ENCODE data around the gene ZNF430. TPM values are rescaled to one million over a fixed set of nuclear protein-coding genes. Genes with fewer than 3 reads are reported as not detected.
"Not testable (repeated sequence)": the region's sequence is repeated elsewhere in the genome, so short reads cannot be mapped to it uniquely, and the experiment has no call there.

Gene ZNF430
- polyA plus RNA-seq (ENCODE audit: insufficient read length in 3 of 3) = 10 to 100 TPM; 10.6 to 12.2 (median 12.0) TPM

DNA sequence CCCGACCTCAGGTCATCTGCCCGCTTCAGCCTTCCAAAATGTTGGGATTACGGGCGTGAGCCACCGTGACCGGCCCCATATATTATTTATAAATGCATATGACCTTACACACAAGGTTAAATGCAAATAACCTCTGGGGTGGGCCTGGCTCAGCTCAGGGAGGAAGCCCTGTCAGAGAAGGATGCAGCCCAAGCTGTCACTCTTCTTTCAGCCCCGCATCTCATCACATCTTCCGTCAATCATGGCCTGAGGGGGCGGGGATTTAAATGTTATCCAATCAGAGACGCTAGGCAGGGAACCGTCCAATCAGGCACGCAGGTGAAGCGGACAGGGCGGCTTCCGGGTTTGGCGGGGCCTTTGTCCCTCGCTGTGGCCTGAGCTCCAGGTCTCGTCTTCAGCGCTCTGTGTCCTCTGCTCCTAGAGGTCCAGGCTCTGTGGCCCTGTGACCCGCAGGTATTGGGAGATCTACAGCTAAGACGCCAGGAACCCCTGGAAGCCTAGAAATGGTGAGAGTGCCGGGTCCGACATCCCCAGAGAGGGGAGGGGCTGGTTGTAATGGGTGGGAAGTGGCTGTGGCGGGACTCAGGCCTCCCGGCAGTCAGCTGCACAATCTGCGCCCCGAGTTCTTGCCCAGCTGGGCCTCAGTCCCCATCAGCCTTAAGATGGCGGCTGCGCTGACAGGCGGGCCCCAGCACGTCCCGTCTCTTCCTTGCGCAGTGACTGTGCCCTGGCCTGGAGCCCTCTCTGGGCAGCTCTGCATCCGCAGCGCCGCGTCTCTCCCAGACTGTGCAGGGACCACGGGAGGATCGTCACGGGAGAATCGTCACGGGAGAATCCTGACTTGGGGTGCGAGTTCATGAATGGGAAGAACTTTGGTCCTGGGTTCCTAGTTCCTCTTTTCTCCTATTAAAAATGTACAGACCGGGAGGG is at the start of gene ZNF430:
TSS of gene ZNF430 (plus strand) at position 360 of the 930 bp plus-strand sequence. CDS start at position 504, 144 bp downstream.
- DNase-seq (ENCODE audit: low read depth in 3 of 3, low spot score in 2 of 3) = peak; percentile 89 to 94 (median 93)

- DNase-seq (ENCODE audit: low read depth in 3 of 3, low spot score in 2 of 3) = not testable (repeated sequence)
Observed at GRCh38 chr19:20992788-20993187, 27.7 kb upstream of the ZNF430 start.

DNA sequence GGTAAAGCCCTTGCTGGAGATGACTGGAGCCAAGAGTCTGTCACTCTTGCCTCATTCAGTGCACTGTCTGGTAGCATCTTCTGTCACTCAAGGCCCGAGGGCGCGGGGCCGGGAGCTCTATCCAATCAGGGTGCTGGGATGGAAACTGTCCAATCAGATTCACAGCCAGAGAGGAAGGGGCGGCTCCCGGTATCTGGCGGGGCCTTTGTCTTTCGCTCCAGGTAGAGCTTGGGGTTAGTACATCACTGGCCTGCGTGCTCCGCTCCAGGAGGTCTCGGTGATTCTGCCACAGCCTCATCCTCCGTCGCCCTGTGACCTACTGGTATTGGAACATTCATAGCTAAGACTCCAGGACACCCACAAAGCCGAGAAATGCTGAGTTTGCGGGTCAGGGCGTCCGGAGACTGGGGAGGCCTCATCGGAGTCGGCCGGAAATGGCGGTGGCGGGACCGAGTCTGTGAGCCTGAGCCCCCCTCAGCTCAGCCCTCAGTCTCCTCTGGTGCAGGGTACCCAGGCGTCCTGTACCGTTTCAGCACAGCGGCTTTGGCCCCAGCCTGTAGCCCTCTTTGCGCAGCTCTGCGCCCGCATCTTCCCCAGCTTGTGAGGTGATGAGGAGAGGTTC is 20.6 kb upstream of the ZNF430 start:
- peak; percentile 80 to 91 (median 85) for DNase-seq (ENCODE audit: low read depth in 3 of 3, low spot score in 2 of 3)

DNA sequence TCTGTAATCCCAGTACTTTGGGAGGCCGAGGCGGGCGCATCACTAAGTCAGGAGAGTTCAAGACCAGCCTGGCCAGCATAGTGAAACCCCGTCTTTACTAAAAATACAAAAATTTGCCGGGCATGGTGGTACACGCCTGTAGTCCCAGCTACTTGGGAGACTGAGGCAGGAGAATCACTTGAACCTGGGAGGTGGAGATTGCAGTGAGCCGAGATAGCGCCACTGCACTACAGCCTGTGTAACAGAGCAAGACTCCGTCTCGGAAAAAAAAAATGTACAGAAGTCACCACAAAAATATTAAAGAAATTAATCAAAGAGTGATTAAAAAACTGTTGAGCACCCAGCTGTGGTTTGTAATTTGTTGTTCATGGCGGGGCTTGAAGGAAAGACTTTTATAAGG is 781 bp downstream of the ZNF430 start:
- DNase-seq (ENCODE audit: low read depth in 3 of 3, low spot score in 2 of 3) = not testable (repeated sequence)

DNA sequence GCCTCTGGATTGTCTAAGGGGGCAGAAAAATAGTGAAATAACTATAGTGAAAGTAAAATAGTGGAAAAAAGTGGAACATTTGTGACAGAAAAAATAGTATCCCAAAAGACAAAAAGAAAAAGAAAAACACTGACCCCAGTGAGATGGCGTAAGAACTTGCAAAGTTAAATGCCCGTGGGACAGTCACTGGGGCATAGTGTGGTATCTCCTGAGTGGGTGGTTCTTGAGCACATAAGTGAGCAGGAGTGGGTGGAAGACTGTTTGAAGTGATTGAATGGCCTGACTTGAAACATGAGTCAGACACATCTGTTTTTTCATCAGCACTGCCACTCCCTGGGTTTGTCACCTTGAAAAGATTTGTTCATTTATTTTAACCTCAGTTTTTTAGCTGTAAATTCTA is 2.5 kb downstream of the ZNF430 start:
- DNase-seq (ENCODE audit: low read depth in 3 of 3, low spot score in 2 of 3) = no peak

DNA sequence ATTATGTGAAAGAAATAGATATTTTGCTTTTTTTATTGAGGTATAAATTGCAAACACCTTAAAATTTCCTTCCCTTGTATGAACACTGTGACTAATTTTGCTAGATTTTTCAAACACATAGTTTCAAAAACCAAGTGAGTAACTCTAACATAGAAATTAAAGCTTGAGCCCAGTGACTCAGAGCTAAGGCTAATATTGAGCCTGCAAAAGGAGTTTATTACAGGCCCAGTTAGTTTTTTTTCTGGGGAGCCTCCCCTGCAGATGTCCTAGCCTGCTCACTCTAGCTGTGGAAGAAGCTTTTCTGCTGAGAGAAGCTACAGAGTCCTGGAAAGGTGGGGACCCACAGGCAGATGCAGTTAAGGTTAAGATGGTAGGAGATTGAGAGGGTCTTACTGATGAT is 3.4 kb downstream of the ZNF430 start:
- DNase-seq (ENCODE audit: low read depth in 3 of 3, low spot score in 2 of 3) = no peak

- no peak for DNase-seq (ENCODE audit: low read depth in 3 of 3, low spot score in 2 of 3)
Observed at GRCh38 chr19:21028969-21029268, 8.5 kb downstream of the ZNF430 start.

- no peak for DNase-seq (ENCODE audit: low read depth in 3 of 3, low spot score in 2 of 3)
Observed at GRCh38 chr19:21045028-21045427, 24.6 kb downstream of the ZNF430 start.

DNA sequence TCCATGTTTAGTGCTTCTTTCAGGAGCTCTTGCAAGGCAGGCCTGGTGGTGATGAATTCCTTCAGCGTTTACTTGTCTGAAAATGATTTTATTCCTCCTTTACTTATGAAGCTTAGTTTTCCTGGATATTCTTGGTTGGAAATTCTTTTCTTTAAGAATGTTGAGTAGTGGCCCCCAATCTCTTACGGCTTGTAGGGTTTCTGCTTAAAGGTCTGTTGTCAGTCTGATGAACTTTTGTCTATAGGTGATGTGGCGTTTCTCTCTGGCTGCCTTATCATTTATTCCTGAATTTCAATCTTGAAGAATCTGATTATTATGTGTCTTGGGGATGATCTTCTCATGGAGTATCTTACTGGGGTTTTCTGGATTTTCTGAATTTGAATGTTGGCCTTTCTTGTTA is 26.0 kb downstream of the ZNF430 start:
- DNase-seq (ENCODE audit: low read depth in 3 of 3, low spot score in 2 of 3) = no peak

GRCh38 chr19:21047716-21048115 is 27.3 kb downstream of the ZNF430 start:
- DNase-seq (ENCODE audit: low read depth in 3 of 3, low spot score in 2 of 3) = no peak

DNA sequence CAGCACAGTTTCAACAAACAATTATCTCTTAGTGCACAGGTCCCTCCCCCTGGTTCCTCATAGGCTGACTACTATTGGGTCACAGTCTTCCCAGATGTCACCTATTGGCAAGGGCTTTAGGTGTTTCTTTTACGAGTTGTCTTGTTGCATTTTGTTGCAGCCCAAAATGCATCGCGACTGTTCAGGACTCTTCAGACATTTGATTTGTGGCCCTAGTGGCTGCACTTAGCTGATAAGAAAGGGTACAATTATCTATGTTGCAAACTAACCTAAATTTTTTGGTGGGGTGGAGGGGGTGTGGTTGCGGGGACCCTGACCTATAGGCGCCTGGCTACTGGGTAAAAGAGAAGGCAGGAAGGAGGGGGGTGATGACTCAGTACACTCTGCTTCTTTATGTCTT is 32.4 kb downstream of the ZNF430 start:
- DNase-seq (ENCODE audit: low read depth in 3 of 3, low spot score in 2 of 3) = no peak

GRCh38 chr19:21065336-21065735 is 44.9 kb downstream of the ZNF430 start:
- DNase-seq (ENCODE audit: low read depth in 3 of 3, low spot score in 2 of 3) = no peak

- DNase-seq (ENCODE audit: low read depth in 3 of 3, low spot score in 2 of 3) = peak; percentile 41 to 83 (median 80)
Observed at GRCh38 chr19:21082011-21082975, 61.8 kb downstream of the ZNF430 start, which contains the start of gene ZNF714. TSS of gene ZNF714 (plus strand) at chr19:21082203. CDS start at chr19:21098269, 16,066 bp downstream.

- DNase-seq (ENCODE audit: low read depth in 3 of 3, low spot score in 2 of 3) = no peak
Observed at GRCh38 chr19:21084343-21084742, 63.9 kb downstream of the ZNF430 start.

DNA sequence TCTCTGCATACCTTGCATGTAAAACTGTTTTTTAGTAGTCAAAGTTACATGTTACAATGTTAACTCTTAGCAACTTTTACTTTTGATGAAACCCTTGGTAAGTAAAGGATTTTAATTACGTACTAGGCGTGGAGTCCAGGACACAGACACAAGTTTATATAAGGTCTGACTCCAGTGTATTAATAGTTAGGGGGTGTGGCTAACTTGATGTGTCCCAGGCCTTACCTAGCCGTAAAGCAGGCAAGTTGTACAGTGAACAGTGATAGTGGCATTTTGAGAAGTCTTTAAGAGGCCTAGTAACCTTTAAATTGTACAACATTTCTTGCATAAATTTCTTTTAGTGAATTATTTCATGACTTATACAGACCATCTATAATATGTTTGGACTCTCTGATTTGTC is 67.4 kb downstream of the ZNF430 start:
- no peak for DNase-seq (ENCODE audit: low read depth in 3 of 3, low spot score in 2 of 3)

- DNase-seq (ENCODE audit: low read depth in 3 of 3, low spot score in 2 of 3) = no peak
Observed at GRCh38 chr19:21092109-21092508, 71.7 kb downstream of the ZNF430 start.

GRCh38 chr19:21094347-21095025 is 74.0 kb downstream of the ZNF430 start:
- DNase-seq (ENCODE audit: low read depth in 3 of 3, low spot score in 2 of 3) = no peak

DNA sequence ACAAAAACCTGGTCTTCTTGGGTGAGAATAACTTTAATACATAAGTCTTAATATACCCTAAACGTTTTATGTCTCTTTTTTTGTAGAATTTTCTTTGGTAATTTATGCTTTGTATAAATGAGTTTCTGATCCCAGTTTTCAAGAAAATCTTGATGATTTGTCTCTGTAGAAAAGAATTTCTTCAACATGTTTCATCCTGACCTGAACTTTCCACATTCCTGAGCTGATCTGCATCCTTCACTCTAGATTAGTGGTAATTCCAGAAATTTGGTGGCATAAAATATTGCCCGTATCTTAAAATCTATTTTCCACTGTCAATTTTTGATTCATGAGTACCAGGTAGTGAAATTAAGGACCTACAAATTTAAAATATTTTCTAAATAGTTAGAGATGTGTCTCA is 77.8 kb downstream of the ZNF430 start:
- no peak for DNase-seq (ENCODE audit: low read depth in 3 of 3, low spot score in 2 of 3)

- no peak for DNase-seq (ENCODE audit: low read depth in 3 of 3, low spot score in 2 of 3)
Observed at GRCh38 chr19:21101521-21102242, 81.2 kb downstream of the ZNF430 start.

- DNase-seq (ENCODE audit: low read depth in 3 of 3, low spot score in 2 of 3) = no peak
Observed at GRCh38 chr19:21109116-21109515, 88.7 kb downstream of the ZNF430 start.

Data from right renal cortex interstitium (tissue), 3 donors.